SJSA1 (cell line): Measurements from ENCODE around the gene WFIKKN2. TPM values are rescaled to one million over a fixed set of nuclear protein-coding genes. Genes with fewer than 3 reads are reported as not detected.

Source experiments
- DNase-seq, 2 experiments: peaks; one replicate each; pipeline ENCODE4 v3.0.0-alpha.2; 2015 to 2020; ENCODE audit warnings: low spot score in 2 of 2, low read depth in 1 of 2
- H3K27ac ChIP-seq: fragments of 250-450 bp; sonication (Bioruptor Pico); 2 replicates; pipeline ENCODE4 v1.5.1; 2020; ENCODE audit warnings: mild to moderate bottlenecking, moderate library complexity
- H3K27me3 ChIP-seq: fragments of 250-450 bp; sonication (Bioruptor Pico); replicated peaks from 2 replicates; pipeline ENCODE4 v1.5.1; 2020; ENCODE audit warnings: mild to moderate bottlenecking, moderate library complexity
- H3K36me3 ChIP-seq: fragments of 250-450 bp; sonication (Bioruptor Pico); 2 replicates; pipeline ENCODE4 v1.5.1; 2020; ENCODE audit warnings: mild to moderate bottlenecking
- H3K4me1 ChIP-seq: fragments of 250-450 bp; sonication (Bioruptor Pico); replicated peaks from 2 replicates; pipeline ENCODE4 v1.6.1; 2021; ENCODE audit warnings: mild to moderate bottlenecking
- H3K4me3 ChIP-seq: fragments of 250-450 bp; sonication (Bioruptor Pico); 2 replicates; pipeline ENCODE4 v1.5.1; 2020; ENCODE audit warnings: mild to moderate bottlenecking
- H3K9me3 ChIP-seq: fragments of 250-450 bp; sonication (Bioruptor Pico); replicated peaks from 2 replicates; pipeline ENCODE4 v1.5.1; 2020; ENCODE audit warnings: mild to moderate bottlenecking
- total RNA-seq: library from RNA; depleted of rRNA; stranded (reverse); fragments of >200 nt; shearing (Covaris generic); gene quantifications from 2 replicates; pipeline ENCODE4 v1.2.3, GENCODE V29; 2014; rRNA removed

Gene WFIKKN2, protein sequence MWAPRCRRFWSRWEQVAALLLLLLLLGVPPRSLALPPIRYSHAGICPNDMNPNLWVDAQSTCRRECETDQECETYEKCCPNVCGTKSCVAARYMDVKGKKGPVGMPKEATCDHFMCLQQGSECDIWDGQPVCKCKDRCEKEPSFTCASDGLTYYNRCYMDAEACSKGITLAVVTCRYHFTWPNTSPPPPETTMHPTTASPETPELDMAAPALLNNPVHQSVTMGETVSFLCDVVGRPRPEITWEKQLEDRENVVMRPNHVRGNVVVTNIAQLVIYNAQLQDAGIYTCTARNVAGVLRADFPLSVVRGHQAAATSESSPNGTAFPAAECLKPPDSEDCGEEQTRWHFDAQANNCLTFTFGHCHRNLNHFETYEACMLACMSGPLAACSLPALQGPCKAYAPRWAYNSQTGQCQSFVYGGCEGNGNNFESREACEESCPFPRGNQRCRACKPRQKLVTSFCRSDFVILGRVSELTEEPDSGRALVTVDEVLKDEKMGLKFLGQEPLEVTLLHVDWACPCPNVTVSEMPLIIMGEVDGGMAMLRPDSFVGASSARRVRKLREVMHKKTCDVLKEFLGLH
- not detected in 2 replicates for total RNA-seq

GRCh38 chr17:50835301-50836234 lies at the start of gene WFIKKN2:
WFIKKN2 (plus strand) TSS chr17:50835586; CDS start chr17:50835938, 352 bp downstream.
- Histone ChIP-seq H3K27me3 (no peaks in the 10 kb centered on the region), H3K9me3 (no peaks in the 10 kb centered on the region), H3K4me1 (no peaks in the 10 kb centered on the region), H3K27ac (no peak within 1 kb of the TSS), H3K36me3 (no peaks in the 10 kb centered on the region), H3K4me3 (no peak within 1 kb of the TSS)
- DNase-seq, result no peak

GRCh38 chr17:50785946-50786570 lies 49.3 kb upstream of the WFIKKN2 start:
- Histone ChIP-seq H3K9me3 (no peaks in the 10 kb centered on the region), H3K27me3 (no peaks in the 10 kb centered on the region; the same call in 1 of the 2 replicates), H3K27ac (no peak overlapping the region), H3K36me3 (no peaks in the 10 kb centered on the region), H3K4me1 (no peaks in the 10 kb centered on the region), H3K4me3 (no peak overlapping the region)
- DNase-seq, result no peak

GRCh38 chr17:50787106-50787505 lies 48.3 kb upstream of the WFIKKN2 start:
- H3K27me3 ChIP-seq, result no peaks in the 10 kb centered on the region; the same call in 1 of the 2 replicates
- DNase-seq, result no peak
- no peaks in the 10 kb centered on the region for H3K36me3 ChIP-seq
- no peak overlapping the region for H3K4me3 ChIP-seq
- H3K9me3 ChIP-seq, result no peaks in the 10 kb centered on the region
- no peak overlapping the region for H3K27ac ChIP-seq
- H3K4me1 ChIP-seq, result no peaks in the 10 kb centered on the region

GRCh38 chr17:50790618-50791017 lies 44.8 kb upstream of the WFIKKN2 start:
- no peaks in the 10 kb centered on the region for H3K4me1 ChIP-seq
- no peak for DNase-seq
- H3K9me3 ChIP-seq, result no peaks in the 10 kb centered on the region
- no peaks in the 10 kb centered on the region; the same call in 1 of the 2 replicates for H3K27me3 ChIP-seq
- H3K36me3 ChIP-seq, result no peaks in the 10 kb centered on the region
- no peak overlapping the region for H3K27ac ChIP-seq
- no peak overlapping the region for H3K4me3 ChIP-seq

GRCh38 chr17:50792132-50792531 lies 43.3 kb upstream of the WFIKKN2 start:
- Histone ChIP-seq H3K36me3 (no peaks in the 10 kb centered on the region), H3K4me1 (no peaks in the 10 kb centered on the region), H3K4me3 (no peak overlapping the region), H3K27ac (no peak overlapping the region), H3K9me3 (no peaks in the 10 kb centered on the region), H3K27me3 (no peaks in the 10 kb centered on the region; the same call in 1 of the 2 replicates)
- no peak for DNase-seq

- no peak for DNase-seq
- H3K4me3 ChIP-seq, result no peak overlapping the region
- no peak overlapping the region for H3K27ac ChIP-seq
- no peaks in the 10 kb centered on the region for H3K4me1 ChIP-seq
- H3K36me3 ChIP-seq, result no peaks in the 10 kb centered on the region
- no peaks in the 10 kb centered on the region; the same call in 1 of the 2 replicates for H3K27me3 ChIP-seq
- H3K9me3 ChIP-seq, result no peaks in the 10 kb centered on the region
Observed at GRCh38 chr17:50793007-50793406, 42.4 kb upstream of the WFIKKN2 start.

- Histone ChIP-seq H3K27me3 (no peaks in the 10 kb centered on the region), H3K9me3 (no peaks in the 10 kb centered on the region), H3K4me3 (no peak overlapping the region), H3K36me3 (no peaks in the 10 kb centered on the region), H3K27ac (no peak overlapping the region), H3K4me1 (no peaks in the 10 kb centered on the region)
- no peak for DNase-seq
Observed at GRCh38 chr17:50794361-50794760, 41.0 kb upstream of the WFIKKN2 start.

GRCh38 chr17:50797135-50797810 lies 38.1 kb upstream of the WFIKKN2 start:
- Histone ChIP-seq H3K4me1 (no peaks in the 10 kb centered on the region), H3K36me3 (no peaks in the 10 kb centered on the region), H3K4me3 (no peak overlapping the region), H3K9me3 (no peaks in the 10 kb centered on the region), H3K27ac (no peak overlapping the region), H3K27me3 (no peaks in the 10 kb centered on the region)
- DNase-seq, result no peak

DNA sequence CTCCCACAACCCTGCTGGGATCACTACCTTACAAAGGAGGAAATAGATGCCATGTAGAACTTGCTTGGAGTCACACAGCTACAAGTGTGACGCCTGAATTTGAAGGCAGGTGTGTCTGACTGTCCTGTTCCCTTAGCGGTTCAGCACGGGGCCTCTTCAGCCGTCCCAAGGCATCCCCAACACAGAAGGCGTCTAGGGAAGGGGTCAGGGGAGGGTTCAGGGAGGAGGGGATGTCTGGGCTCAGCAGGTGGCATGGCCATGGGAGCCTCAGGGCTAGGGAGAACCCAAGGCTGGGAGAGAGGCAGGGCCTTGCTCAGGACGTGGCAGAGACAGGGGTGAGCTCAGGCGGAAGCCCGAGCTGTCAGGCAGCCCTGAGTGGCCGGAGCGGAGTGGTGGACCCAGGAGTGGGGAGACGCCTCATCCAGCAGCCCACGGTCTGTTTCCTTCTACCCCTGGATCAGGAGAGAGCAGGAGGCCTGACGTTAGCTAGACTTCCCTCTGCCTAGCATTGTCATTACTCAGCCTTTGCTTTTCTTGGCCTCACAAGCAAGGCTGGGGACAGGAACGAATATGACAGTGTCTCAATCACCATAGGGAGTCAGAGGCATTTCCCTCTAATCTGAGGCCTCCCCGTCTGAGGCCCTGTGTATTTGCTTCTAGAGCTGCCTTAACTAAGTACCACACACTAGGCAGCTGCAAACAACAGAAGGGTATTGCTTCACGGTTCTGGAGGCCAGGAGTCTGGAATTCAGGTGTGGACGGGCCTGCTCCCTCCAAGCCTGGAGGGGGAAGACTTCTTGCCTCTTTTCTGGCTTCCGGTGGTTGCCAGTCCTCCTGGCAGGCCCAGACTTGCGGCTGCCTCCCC lies 36.7 kb upstream of the WFIKKN2 start:
- Histone ChIP-seq H3K27ac (no peak overlapping the region), H3K4me3 (no peak overlapping the region), H3K36me3 (no peaks in the 10 kb centered on the region), H3K27me3 (no peaks in the 10 kb centered on the region), H3K9me3 (no peaks in the 10 kb centered on the region), H3K4me1 (no peaks in the 10 kb centered on the region)
- DNase-seq, result no peak

GRCh38 chr17:50799582-50799981 lies 35.8 kb upstream of the WFIKKN2 start:
- Histone ChIP-seq H3K27ac (no peak overlapping the region), H3K36me3 (no peaks in the 10 kb centered on the region), H3K27me3 (no peaks in the 10 kb centered on the region), H3K9me3 (no peaks in the 10 kb centered on the region), H3K4me3 (no peak overlapping the region), H3K4me1 (no peaks in the 10 kb centered on the region)
- DNase-seq, result no peak

DNA sequence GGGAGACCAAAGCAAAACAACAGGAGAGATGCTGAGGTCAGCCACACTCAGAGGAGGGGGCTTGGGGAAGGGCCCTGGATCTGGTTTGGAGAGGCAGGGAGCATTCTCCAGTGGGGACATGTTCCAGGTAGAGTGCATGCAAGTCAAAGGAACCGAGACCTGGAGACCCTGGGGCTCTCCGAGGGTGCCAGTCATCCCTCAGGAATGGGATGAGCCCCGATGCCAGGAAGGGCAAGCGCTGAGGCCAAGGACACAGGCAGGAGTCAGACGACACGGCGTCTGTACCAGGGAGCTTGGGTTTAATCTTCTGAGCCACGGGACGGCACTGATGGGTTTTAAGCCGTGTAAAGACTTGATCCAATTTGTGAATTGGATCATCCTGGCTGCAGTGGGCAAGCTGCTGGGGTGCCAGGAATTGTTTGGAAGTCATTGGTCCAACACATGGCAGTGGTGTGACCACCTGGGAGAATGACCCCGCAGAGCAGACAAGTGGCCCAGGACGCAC lies 35.1 kb upstream of the WFIKKN2 start:
- Histone ChIP-seq H3K4me1 (no peaks in the 10 kb centered on the region), H3K36me3 (no peaks in the 10 kb centered on the region), H3K27me3 (no peaks in the 10 kb centered on the region), H3K4me3 (no peak overlapping the region), H3K27ac (no peak overlapping the region), H3K9me3 (no peaks in the 10 kb centered on the region)
- no peak for DNase-seq
